Measurements from ENCODE around the gene COLEC12. TPM values are rescaled to one million over a fixed set of nuclear protein-coding genes. Genes with fewer than 3 reads are reported as not detected.

Gene COLEC12
- total and polyA plus RNA-seq, 2 donors (not counting 3 experiments of a cell fraction or from before 2014, with no cell fraction given): 8.0 to 17.1 TPM

DNA sequence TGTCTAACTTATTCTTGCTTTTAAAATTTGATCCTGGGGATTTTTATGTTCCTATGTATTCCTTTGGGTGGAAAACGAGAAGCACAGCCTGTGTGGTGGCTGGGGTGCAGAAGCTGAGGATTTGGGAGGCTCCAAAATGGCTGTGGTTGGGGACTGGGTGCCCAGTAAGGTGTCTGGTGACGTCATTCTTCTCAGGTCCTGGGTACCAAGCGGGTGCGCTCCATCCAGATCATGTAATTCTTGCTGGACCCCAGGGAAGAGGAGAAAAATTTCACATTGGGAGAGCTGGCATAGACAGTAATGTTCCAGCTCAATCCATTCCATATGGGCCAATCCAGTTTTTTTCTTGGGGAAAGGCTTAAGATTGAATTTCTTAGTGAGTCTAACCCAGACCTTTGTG, 171.6 kb downstream of the COLEC12 start:
- H3K27ac ChIP-seq (ENCODE audit: insufficient read depth, low read depth, low read length): no peak overlapping the region
- no peak overlapping the region for H3K4me2 ChIP-seq (ENCODE audit: insufficient read depth, low read length)
- FAIRE-seq: no peak
- BruUV-seq (replicated peaks): no TSS peak
- no peak for DNase-seq (ENCODE audit: low read depth, low spot score)
- no peaks in the 10 kb centered on the region for H3K9me3 ChIP-seq (replicated peaks; ENCODE audit: control insufficient read depth, insufficient read depth, low read length)
- no peaks in the 10 kb centered on the region for H3K36me3 ChIP-seq (ENCODE audit: control insufficient read depth in 2 of 2, extremely low read depth in 1 of 2, insufficient read depth in 2 of 2, low read length in 2 of 2)
- dilution Hi-C loops (cut with MboI; ENCODE audit: extremely low pct_ligation_motif_present, low sequenced_read_pairs) (no loop called here), intact Hi-C loops (cut with micrococcal nuclease) (no loop called here)
- H3K79me2 ChIP-seq (ENCODE audit: control insufficient read depth, insufficient read depth, low read length): no peaks in the 10 kb centered on the region
- TF ChIP-seq, protein P1, sequence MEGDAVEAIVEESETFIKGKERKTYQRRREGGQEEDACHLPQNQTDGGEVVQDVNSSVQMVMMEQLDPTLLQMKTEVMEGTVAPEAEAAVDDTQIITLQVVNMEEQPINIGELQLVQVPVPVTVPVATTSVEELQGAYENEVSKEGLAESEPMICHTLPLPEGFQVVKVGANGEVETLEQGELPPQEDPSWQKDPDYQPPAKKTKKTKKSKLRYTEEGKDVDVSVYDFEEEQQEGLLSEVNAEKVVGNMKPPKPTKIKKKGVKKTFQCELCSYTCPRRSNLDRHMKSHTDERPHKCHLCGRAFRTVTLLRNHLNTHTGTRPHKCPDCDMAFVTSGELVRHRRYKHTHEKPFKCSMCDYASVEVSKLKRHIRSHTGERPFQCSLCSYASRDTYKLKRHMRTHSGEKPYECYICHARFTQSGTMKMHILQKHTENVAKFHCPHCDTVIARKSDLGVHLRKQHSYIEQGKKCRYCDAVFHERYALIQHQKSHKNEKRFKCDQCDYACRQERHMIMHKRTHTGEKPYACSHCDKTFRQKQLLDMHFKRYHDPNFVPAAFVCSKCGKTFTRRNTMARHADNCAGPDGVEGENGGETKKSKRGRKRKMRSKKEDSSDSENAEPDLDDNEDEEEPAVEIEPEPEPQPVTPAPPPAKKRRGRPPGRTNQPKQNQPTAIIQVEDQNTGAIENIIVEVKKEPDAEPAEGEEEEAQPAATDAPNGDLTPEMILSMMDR (IDR thresholded peaks at IDR 0.05; ENCODE audit: extremely low read depth in 1 of 2, insufficient read depth in 1 of 2, low read depth in 1 of 2, low read length in 2 of 2): no peak
- TF ChIP-seq FOS (IDR thresholded peaks at IDR 0.05; ENCODE audit: borderline replicate concordance, insufficient read depth, low read length) (no peak), JUN (IDR thresholded peaks at IDR 0.05; ENCODE audit: borderline replicate concordance, insufficient read depth, insufficient read length, low read depth) (no peak), POLR2AphosphoS5 (IDR thresholded peaks at IDR 0.05; ENCODE audit: insufficient read depth, low read depth, low read length) (no peak), MYC (IDR thresholded peaks at IDR 0.05; ENCODE audit: low read depth, low read length) (no peak), GATA2 (IDR thresholded peaks at IDR 0.05; ENCODE audit: insufficient read depth, insufficient read length, low read depth, low read length) (no peak), POLR2A (IDR thresholded peaks at IDR 0.05; ENCODE audit: low read depth, low read length) (no peak), EZH2 (IDR thresholded peaks at IDR 0.05; ENCODE audit: borderline replicate concordance, low read depth, low read length, severe bottlenecking) (no peak)
- TF ChIP-seq, protein P2, sequence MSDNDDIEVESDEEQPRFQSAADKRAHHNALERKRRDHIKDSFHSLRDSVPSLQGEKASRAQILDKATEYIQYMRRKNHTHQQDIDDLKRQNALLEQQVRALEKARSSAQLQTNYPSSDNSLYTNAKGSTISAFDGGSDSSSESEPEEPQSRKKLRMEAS (IDR thresholded peaks at IDR 0.05; ENCODE audit: insufficient read depth, insufficient read length): no peak
- CTCF ChIA-PET: no interaction called here
- H2AFZ ChIP-seq (ENCODE audit: low read depth, low read length): no peak overlapping the region
- no peaks in the 10 kb centered on the region for H3K9me1 ChIP-seq (replicated peaks; ENCODE audit: control insufficient read depth, extremely low read depth, insufficient read depth, low read length)
- H3K9ac ChIP-seq (replicated peaks; ENCODE audit: extremely low read depth, insufficient read depth, low read length): no peak overlapping the region
- no peak overlapping the region for H3K4me3 ChIP-seq (replicated peaks in 1 of 3; ENCODE audit: insufficient read depth in 1 of 3, low read depth in 1 of 3, low read length in 3 of 3)
- POLR2A ChIA-PET: no interaction called here
- no peaks in the 10 kb centered on the region for H4K20me1 ChIP-seq (replicated peaks; ENCODE audit: control insufficient read depth, extremely low read depth, insufficient read depth, low read length)
- no peaks in the 10 kb centered on the region for H3K27me3 ChIP-seq (ENCODE audit: control insufficient read depth in 2 of 2, insufficient read depth in 2 of 2, low read length in 2 of 2)
- H3K4me1 ChIP-seq (ENCODE audit: control insufficient read depth, extremely low read depth, insufficient read depth, low read length): peaks cover 12% of the 10 kb centered on the region
